Activated T-cell treated with anti-CD3 and anti-CD28 coated beads for 1 hour (primary cell): Measurements from ENCODE around the gene CHST8.

Experiments used
- DNase-seq: peaks from one replicate; pipeline ENCODE4 v3.0.0-alpha.2; 2020; ENCODE audit warnings: low read depth

CHST8 gene

DNA sequence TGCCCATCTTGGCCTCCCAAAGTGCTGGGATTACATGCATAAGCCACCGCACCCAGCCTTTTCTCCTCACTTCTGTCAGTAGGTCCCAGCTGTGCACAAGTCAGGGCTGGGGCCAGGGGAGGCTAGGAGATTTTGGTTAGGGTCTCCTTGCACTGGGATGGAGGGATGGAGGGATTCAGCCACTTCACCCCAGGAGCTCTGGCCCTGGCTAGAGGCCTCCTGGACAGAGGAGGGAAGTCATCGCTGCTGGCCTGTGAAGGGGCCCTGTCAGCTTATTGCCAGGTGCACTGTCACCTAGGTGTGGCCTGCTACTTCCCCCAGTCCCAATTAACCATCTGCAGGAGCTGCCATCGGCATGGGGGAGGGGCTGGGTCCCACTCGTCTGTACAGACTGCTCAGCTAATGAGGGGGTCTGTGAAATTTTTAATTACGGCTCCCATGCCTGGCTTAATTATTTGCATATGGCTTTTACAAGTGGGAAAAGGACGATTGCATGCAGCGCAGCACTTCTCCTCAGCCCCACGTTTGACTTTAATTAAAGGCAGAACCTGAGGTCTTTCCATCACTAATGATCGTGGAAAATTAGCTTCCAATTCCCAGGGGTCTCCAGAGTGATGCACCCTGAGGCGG is 52.4 kb downstream of the CHST8 start:
- DNase-seq, result no peak

DNA sequence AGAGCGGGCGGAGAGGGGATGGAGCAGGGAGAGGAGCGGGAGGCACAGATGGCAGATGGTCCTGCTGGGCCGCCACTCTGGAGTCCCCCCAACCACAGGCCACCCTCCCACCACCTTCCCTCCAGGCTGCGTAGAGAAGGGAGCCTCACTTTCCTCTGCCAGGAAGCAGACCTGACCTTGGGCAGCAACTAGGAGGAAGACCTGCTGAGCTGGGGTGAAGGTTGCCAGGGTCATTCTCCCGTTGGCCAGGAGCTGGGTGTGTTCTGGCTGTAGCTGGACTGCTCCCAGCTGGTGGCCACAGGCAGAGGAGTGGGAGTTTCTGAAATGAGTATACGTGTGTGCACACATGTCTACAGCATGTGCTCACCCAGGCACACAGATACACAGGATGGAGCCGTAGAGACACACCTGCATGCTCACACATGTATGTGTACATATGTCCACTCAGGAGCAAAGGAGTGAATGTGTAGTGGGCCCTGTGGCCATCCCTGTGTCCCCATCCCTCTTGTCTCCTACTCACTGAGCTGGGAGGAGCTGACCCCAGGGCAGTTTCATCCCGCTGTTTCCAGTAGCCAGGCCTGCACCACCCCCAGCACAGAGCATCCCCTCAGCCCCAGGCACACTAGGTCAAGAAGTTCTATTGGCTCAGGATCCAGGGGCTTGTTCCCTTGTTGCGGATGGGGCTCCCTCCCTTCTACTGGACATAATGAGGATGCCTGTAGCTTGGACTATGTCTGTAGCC is 53.0 kb downstream of the CHST8 start:
- no peak for DNase-seq

DNA sequence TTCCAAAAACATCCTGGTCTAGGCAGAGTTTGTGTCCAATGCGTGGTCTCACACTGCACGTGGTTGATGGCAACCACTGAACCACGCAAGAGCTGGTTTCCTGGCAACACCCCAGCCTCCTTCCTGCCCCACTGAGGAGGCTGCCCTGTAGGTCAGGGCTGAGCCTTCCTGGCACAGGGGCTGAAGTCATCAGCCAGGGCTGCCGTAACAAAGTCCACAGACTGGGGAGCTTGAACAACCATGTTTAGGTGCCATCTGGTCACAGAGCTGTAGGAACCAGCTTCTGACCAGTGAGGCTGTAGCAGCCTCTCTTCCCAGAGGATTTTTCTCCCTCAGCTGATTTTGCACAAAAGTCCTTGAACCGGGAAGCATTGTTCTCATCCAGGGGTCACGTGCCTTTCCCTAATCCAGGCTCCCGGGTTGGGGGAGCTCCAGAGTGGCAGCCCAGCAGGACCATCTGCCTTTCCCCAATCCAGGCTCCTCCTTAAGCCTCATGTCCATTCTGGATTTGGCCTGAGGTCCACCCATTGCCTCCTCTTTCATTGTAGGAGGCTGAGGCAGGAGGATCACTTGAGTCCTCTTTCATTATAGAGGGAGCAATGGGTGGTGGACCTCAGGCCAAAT is 53.9 kb downstream of the CHST8 start:
- no peak for DNase-seq

DNA sequence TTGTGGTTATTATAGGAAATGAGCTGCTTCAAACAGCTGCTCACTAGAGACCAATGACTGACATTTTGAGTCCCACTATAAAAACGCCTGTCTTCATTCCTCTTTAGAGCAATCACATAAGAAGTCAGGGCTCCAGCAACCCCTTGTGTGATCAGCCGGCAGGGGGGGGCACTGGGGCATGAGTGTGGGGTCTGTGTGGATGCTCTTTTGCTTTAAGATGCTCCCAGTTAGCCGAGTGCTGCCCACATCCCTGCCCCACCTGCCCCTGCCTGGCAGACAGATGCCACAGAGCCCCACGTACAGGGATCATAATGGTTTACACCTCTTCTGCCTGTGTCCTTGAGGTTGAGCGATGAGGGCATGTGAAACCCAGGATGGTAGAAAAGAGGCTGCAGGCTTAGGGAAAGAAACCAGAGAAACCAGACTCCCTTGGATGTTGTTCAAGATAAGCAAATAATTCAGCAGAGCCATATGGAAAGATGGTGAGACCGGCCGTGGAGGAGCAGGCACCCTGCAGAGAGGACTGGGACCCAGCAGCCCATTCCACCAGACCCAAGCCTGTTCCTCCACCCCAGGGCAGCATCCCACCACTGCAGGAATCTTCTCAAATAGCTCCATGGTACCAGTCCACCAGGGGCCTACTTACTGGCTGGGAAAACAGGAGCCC is 55.4 kb downstream of the CHST8 start:
- no peak for DNase-seq

DNA sequence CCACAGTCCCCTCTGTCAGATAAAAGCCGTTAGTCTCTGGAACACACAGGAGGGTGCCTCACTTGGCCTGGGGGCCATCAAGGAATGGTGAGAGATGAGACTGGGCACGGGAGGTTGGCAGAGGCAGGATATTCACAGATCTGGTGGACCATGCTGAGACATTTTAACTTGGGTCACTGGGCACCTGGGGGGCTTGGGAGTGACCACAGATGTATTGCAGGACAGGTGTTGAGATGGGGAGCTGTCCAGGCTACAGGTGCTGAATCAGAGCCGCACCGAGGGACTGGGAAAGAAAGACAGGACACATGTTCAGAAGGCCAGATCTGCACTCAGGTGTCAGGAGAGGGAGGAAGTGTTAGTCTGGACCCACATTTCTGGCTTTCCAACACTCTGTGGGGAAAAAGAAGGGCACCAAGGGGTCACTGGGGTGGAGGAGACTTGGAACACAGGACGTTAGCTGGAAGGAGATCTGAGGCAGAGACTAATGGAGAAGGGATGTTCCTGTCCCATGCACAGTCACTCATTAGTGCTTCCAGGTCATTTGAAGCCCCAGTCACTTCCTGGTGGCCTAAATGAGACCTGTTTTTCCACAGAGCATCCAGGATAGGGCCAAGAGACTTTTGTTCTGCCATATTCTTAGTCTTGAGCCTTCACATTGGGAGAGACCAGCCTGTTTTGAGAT is 56.1 kb downstream of the CHST8 start:
- DNase-seq, result no peak

DNA sequence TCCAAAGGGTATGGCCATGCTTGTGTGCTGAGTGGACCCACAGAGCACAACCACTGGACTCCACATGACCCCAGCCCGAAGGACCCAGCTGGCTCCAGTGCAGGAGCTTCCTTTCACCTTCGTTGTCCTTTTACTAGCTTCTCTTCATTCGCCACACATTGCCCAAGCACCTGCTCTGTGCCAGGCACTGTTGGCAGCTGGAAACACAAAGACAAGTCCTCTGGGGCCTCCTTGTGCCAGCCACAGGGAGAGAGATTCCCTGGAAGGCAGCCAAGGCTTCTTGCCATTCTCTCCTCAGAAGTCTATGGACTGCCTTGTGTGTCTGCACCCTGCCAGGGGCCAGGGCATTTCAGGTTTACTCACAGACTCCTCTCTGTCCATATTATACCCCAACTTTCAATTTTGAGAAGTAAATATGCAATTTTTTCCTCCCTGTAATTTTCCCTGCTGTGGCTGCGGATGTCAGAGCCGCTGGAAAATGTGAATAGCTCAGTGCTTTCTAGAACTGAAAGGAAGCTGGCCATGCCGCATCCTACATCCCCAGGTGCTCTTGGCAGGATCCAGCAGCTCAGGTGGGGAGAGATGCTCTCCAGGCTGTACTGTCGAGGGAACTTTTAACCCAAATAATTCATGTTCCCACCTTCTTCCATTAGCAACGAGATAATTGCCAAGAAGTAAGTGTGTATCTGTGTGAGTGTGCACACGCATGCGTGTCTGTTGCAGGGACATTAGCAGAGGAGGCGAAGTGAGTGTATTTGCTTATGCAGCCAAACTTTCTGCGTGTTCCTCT is 57.2 kb downstream of the CHST8 start:
- DNase-seq, result no peak

DNA sequence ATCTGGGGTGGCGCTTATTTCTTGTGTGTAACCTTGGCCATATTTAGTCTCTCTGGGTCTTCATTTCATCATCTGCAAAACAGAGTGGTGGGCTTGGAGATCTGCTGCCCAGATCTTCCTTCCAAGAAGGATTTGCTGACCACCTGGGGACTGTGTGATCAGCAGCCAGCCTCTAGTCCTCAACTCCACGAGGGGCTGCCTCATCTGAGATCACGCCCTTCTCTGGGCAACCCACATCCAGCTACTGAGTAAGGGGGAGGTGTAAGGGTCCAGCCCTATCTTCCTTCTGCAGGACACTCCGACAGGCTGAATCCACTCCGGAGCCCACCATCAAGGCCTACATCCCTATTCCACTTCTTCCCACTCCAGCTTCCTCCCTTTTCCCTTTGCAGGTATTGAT is 57.9 kb downstream of the CHST8 start:
- no peak for DNase-seq

DNA sequence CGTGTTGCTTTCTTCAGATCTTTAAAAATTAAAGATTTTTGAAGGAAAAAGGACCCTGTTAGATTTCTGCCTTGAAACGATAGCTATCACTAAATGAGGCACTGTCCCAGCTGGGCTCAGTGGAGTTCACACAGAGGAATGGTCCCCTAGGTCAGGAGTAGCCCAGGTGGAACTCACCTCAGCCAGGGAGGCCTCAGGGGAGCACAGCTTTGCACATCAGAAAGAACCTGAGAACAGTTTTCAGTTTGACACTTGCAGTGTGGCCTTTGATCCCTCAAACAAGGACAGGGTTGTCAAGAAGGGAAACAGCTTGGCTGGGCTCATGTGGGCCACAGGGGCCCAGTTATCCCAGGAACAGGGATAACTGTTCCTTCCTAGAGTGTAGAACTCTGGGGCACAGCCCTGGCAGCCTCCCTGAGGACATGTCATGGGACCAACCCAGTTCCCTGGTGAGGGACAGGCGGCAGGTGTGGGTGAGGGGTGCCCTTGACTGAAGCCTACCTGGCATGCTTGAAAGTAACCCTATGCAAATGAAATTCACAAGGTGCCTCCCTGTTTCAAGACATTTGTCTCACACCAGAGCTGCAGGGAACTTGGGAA is 59.4 kb downstream of the CHST8 start:
- DNase-seq, result no peak

DNA sequence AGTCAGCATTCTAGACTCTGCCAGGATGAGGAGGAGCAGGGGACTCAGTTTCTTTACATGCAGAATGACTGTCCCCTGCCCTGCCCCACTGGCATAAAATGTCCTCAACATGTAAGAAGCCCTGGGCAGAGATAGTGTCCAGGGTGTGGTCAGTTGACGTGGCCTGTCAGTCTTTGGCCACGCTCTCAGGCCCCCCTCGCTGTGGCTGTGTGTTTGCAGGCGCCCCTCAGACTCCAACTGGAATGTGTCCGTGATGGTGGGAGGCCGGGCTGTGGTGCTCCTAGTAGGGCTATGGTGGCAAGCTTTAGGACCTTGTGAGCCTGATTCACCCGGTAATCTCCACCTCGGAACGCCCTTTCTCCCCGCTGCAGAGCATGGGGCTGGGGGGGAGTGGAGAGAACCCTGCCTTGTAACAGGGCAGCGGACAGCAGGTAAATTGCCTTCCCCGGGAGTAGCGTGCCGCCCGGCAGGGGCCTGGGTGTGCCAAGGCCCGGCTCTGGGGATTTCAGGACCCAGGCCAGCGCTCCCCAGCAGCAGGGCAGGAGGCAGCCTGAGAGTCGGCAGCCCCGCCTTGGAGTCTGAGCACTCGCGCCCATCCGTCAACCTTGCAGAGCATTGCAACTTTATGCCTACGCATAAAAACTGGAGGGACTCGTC is 62.3 kb downstream of the CHST8 start:
- DNase-seq, result no peak

DNA sequence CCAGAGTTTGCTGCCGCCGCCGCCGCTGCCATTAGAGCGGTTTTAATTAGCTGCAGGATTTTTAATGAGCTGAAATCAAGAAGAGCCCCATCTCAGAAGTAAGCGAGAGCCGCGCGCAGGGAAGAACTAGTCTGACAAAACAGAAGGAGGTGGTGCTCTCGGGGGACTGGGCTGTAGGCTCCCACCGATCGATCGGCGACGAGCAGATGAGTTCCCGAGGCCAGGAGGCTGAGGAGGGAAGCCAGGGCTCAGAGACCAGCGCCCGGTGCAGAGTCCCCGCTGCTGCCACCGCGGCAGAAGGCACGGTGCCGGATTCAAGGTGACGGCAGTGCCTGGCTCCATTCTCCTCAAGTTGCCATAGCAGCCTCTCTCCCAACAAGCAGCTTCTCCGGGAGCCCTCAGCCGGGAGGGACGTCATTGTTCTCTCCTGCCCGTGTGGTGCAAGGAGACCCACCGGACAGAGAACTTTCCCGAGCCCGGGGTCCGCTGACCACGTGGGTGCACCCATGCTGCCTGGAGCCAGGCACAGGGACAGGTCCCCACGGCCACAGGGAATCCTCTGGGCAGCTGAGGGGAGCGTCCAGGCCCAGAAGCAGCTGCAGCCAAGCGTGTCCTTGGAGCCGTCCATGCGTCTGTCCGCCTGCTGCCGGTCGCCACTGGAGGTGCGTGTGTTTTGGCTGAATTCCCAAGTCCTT is 62.9 kb downstream of the CHST8 start:
- DNase-seq, result no peak

DNA sequence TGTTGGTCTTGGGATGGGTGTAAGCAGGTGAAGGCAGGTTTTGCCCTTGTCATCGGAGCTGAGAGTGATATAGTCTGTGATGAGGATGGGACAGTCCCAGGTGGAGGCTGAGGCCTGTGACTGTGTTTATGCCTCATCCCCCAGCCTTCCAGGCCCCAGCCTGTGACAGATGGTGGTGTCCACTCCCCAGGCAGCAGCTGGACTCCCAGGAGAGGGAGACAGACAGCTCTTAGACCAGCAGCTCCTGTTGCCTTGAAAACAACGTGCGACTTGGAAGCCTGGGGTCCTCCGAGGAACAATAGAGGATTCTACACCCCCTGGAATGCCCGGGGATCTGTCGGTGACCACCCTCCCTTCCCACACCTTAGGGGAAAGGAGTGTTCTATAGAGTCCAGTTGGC is 63.8 kb downstream of the CHST8 start:
- no peak for DNase-seq

DNA sequence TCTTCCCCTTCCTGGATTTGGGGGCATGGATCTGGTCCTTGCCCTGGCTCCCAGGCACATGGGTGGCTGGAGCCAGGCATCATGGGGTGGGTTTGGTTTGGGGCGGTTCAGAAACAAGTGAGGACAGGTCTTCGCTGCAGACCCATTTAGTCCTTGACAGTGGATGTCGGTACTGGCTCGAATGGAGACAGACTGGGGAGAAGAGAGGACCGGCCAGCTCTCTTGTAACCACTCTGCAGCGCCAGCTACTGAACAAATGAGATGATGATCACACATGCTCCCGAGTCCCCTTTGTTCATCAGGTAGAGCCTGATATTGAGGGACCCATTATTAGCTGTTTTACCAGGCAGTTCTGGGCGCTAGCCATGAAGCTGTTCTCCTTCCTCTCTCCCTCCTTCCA is 64.5 kb downstream of the CHST8 start:
- DNase-seq, result no peak

DNA sequence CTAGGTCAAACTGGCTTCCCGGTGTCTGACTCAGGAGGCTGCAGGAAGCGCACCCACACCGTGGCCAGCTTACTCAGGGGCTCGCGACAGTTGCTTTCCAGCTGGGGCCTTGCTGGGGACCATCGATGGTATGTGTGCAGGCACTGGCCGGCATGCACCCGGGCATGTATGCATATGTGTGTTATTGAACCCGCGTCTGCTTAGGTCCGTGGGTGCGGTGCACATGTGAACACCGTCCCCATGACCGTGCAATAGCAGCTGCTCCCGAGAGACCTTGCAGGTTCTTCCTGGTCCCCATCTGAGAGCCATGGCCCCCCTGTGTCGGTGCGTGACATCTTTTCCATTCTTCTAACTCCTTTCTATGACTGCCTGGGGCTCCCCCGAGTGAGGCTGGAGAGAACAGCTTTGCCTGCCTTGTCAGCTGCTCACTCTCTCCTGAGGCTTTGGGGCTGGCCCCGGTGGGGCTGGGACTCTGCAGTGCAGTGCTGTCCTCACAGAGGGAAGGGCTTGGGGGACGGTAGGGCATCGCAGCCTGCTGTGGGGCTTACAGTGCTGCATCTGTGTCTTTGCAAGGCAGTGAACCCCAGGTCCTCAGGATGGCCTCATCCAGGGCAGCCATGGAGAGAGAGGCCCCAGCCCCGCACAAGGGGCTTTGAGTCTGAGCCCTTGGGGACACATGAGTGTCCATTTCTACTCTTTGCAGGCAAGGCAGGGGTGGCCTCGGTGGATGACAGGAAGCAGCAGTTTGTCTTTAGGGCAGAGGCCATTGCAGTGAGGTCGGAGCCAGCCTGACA is 65.1 kb downstream of the CHST8 start:
- no peak for DNase-seq

DNA sequence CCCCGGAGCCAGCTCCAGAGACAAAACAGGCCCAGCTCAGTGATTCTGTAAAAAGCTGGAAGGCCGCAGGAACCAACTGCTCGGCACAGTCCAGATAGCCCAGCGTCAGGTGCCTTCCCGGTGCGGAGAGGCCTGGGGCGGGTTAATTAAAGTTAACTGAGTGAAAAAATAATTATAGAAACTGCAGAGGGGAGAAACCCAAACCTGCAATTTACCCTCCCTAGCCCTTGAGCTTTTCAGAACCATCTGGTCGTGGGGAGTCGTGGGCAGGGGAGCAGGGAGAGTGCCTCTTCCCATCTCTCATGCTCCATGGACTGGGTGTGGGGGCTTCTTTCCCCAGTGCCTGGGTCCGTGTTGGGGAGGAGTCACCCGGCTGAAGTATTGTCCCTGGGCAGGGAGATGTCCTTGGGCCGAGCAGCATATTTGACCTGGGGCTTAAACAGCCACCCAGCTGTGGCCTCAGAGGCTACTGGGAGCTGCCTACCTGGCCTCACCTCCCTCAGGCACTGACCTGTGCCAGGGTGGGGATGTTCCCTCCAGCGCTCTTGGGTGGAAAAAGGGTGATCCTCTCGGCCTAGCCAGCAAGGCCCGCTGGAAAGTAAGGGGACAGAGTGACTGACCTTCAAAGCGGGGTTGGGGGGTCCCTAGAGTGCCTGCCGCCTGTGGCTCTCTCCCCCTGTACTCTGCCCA is 65.9 kb downstream of the CHST8 start:
- DNase-seq, result no peak

DNA sequence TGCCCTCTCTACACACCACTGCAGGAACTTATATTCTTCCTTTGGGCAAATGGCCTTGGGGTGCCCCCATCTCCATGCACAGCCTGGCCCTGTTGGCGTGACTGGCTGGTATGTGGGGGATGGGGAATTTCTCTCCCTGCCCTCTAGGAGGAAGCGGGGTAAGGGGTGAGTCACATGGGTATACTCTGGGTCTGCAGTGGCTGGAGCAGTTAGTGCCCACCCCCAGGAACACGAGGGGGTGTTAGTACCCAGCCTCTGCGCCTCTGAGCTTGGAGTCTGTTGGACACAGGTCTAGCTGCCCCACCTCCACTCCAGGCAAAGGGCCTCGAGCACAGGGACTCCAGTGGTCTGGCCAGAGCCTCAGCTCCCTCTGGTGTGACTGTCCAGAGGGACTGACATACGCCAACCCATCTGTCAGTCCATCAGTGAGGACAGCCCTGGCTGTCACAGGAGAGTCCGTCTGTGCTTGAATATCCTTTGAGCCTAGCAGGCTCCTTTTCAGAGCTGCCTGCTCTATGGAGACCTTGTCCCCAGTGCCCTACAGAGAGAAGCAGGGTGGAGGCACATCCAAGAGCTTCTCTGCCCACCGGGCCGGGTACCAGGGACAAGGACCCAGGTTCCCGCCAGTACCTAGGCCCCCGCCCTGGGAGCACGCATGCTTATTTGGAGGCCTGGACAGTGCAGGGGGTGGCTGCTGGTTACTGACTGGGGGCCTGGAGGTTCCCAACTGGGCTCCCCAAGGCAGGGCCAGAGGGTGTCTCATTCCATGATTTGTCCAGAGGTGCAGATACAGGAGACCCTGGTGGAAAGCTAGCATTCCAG is 66.6 kb downstream of the CHST8 start:
- DNase-seq, result no peak

DNA sequence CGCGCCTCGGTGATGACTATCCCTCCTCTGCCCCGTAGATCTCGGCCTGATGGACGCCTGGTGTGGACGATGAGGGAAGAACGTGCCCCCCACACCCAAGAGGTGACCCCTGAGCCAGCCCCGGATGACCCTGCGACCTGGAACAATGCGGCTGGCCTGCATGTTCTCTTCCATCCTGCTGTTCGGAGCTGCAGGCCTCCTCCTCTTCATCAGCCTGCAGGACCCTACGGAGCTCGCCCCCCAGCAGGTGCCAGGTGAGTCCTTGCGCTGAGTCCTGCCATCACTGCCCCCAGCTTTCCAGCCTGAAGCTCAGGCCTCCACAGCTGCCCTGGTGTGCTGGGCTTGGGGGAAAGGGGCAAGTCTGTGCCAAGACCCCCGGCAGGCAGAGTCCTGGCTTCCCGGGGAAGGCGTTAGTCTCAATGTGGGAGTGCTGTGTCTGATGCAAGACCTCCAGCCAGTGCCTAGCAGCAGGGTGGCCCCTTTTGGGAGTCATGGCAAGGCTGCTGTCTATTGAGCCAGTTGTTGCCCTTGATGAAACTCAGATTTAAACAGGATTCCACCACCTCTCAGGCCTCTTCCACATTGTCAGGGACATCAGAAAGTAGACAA is 67.5 kb downstream of the CHST8 start:
- DNase-seq, result no peak

DNA sequence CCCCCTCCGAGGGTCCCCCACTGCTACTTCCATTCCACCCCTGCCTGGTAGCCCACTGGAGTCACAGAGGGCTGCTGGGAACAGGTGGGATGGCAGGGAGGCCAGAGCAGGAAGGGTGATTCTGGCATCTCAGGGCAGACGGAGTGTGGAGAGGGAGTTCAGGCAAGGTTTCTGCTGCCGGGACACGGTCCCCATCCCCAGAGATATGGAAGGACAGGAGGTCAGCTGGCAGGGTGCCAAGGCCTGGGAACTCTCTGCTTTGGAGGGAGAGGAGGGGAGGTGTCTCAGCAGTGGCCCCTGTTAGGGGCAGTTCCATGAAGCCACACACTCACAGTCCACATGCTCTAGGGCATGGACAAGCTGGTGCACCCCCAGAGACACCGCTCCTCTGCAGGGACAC is 68.1 kb downstream of the CHST8 start:
- DNase-seq, result no peak
